Measurements from ENCODE around the gene PDXK. TPM values are rescaled to one million over a fixed set of nuclear protein-coding genes. Genes with fewer than 3 reads are reported as not detected.

The PDXK gene
- total RNA-seq, 1 experiment from 2014 or later, result 210 TPM

GRCh38 chr21:43779660-43780059, 60.7 kb downstream of the PDXK start:
- Mint-ChIP-seq H3K27me3 (ENCODE audit: insufficient read depth, unreplicated experiment) (no peaks in the 10 kb centered on the region), H3K27ac (ENCODE audit: low read depth, unreplicated experiment) (no peak overlapping the region), H3K4me1 (ENCODE audit: insufficient read depth, unreplicated experiment) (peaks cover 20% of the 10 kb centered on the region), H3K4me3 (ENCODE audit: unreplicated experiment) (no peak overlapping the region), H3K9me3 (ENCODE audit: unreplicated experiment) (no peaks in the 10 kb centered on the region), H3K36me3 (ENCODE audit: insufficient read depth, unreplicated experiment) (peaks cover 10% of the 10 kb centered on the region)
- CTCF ChIA-PET, result no interaction called here
- no peak for DNase-seq (ENCODE audit: unreplicated experiment)
- POLR2A ChIA-PET, result interaction anchor here (0.7 to 1.2 kb wide), 7 partner anchors 8 to 518 kb away, joined by 3 to 7 read pairs (median 5); no protein-coding TSS in a partner anchor
- TF ChIP-seq, protein P1, sequence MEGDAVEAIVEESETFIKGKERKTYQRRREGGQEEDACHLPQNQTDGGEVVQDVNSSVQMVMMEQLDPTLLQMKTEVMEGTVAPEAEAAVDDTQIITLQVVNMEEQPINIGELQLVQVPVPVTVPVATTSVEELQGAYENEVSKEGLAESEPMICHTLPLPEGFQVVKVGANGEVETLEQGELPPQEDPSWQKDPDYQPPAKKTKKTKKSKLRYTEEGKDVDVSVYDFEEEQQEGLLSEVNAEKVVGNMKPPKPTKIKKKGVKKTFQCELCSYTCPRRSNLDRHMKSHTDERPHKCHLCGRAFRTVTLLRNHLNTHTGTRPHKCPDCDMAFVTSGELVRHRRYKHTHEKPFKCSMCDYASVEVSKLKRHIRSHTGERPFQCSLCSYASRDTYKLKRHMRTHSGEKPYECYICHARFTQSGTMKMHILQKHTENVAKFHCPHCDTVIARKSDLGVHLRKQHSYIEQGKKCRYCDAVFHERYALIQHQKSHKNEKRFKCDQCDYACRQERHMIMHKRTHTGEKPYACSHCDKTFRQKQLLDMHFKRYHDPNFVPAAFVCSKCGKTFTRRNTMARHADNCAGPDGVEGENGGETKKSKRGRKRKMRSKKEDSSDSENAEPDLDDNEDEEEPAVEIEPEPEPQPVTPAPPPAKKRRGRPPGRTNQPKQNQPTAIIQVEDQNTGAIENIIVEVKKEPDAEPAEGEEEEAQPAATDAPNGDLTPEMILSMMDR (IDR thresholded peaks at IDR 0.05; ENCODE audit: unreplicated experiment), result no peak
- BruUV-seq (replicated peaks), result no TSS peak
- intact Hi-C loops (cut with micrococcal nuclease), result no loop called here

DNA sequence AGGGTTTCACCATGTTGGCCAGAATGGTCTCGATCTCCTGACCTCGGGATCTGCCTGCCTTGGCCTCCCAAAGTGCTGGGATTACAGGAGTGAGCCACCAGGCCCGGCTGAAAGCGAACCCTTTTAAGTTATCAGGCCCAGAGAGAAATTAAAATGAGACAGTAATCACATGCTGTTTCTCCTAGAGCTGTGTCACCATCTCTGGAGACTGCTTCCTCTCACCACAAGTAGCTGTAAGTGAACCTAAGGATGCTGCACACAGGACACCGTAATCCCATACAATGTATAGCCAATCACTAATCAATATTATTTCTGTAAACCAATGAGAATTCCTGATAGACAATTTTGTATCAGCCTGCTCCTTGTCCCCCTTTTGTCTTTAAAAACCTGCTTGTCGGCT, 62.9 kb downstream of the PDXK start:
- H3K4me1 Mint-ChIP-seq (ENCODE audit: insufficient read depth, unreplicated experiment), result peaks cover 24% of the 10 kb centered on the region
- no peak for DNase-seq (ENCODE audit: unreplicated experiment)
- no peak overlapping the region for H3K27ac Mint-ChIP-seq (ENCODE audit: low read depth, unreplicated experiment)
- ChIA-PET POLR2A (interaction anchor here (1.0 to 1.9 kb wide), 3 partner anchors 11 to 24 kb away, joined by 3 to 5 read pairs (median 4); no protein-coding TSS in a partner anchor), CTCF (interaction anchor here (0.7 kb wide), 1 partner anchor 22 kb away, joined by 3 read pairs; no protein-coding TSS in a partner anchor)
- H3K36me3 Mint-ChIP-seq (ENCODE audit: insufficient read depth, unreplicated experiment), result no peaks in the 10 kb centered on the region
- BruUV-seq (replicated peaks), result no TSS peak
- intact Hi-C loops (cut with micrococcal nuclease), result no loop called here
- TF ChIP-seq, protein P1 (IDR thresholded peaks at IDR 0.05; ENCODE audit: unreplicated experiment), result no peak
- no peaks in the 10 kb centered on the region for H3K9me3 Mint-ChIP-seq (ENCODE audit: unreplicated experiment)
- no peaks in the 10 kb centered on the region for H3K27me3 Mint-ChIP-seq (ENCODE audit: insufficient read depth, unreplicated experiment)
- no peak overlapping the region for H3K4me3 Mint-ChIP-seq (ENCODE audit: unreplicated experiment)

DNA sequence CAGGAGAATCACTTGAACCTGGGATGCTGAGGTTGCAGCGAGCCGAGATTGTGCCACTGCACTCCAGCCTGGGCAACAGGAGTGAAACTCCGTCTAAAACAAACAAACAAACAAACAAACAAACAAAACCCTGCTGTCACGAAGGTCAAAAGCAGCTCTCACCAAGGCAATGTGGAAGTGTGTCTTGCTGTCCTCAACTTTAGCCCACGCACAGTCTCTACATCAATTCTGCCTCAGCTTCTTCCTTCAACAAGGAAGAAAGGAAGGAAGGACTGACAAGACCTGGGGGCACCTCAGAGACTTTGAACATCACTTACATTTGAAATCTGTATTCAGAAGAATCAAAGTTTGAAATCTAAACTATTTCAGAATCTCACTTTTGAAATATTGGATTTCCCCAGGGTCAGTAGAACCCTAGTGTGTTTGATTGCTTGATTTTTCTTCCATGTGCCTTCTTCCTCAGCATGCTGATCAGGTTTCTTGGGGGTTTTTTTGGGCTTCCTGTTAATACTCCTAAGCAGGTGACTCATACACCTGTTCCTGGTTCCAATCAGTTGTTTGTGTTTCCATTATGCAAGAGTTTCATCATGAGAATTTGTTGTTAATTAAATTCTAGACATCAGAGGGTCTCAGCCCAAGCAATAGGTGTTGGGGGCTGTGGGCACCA, 63.6 kb downstream of the PDXK start:
- no TSS peak for BruUV-seq (replicated peaks)
- peak; percentile 84 for DNase-seq (ENCODE audit: unreplicated experiment)
- Mint-ChIP-seq H3K9me3 (ENCODE audit: unreplicated experiment) (no peaks in the 10 kb centered on the region), H3K27ac (ENCODE audit: low read depth, unreplicated experiment) (no peak overlapping the region), H3K4me3 (ENCODE audit: unreplicated experiment) (no peak overlapping the region), H3K27me3 (ENCODE audit: insufficient read depth, unreplicated experiment) (no peaks in the 10 kb centered on the region), H3K4me1 (ENCODE audit: insufficient read depth, unreplicated experiment) (peaks cover 24% of the 10 kb centered on the region), H3K36me3 (ENCODE audit: insufficient read depth, unreplicated experiment) (no peaks in the 10 kb centered on the region)
- POLR2A ChIA-PET, result interaction anchor here (0.6 to 1.9 kb wide), 9 partner anchors 10 to 241 kb away, joined by 3 to 6 read pairs (median 4); partner anchors contain the start of gene PDXK
- intact Hi-C loops (cut with micrococcal nuclease), result no loop called here
- TF ChIP-seq, protein P1 (IDR thresholded peaks at IDR 0.05; ENCODE audit: unreplicated experiment), result no peak
- CTCF ChIA-PET, result no interaction called here

DNA sequence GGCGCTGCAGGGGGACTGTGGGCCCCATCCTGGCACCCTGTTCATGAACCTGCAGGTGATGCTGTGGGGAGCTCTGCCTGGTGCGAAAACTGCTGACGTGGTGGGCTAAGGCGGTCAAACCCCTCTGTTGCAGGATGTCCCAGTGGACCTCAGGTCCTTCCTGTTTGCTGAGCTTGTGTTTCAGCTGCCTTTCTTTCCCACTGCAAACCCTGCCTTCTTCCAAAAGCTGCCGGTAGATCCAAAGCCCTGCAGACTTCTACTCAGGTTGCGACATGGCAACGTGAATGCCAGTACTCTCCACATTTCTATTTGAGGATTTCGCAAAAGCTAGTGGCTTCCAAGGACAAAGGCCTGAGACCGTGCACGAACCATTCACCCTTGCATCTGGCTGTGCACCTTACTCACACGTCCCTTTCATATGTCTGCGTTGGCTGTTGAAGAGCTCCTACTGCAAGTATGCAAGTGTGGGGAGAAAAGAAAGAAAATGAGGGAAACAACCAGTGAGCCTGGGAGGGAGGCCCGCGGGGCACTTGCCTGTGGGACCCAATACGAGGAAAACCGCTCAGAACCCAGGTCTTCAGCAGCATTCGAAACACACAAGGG, 64.3 kb downstream of the PDXK start:
- intact Hi-C loops (cut with micrococcal nuclease), result no loop called here
- no TSS peak for BruUV-seq (replicated peaks)
- peak; percentile 86 for DNase-seq (ENCODE audit: unreplicated experiment)
- no peak overlapping the region for H3K4me3 Mint-ChIP-seq (ENCODE audit: unreplicated experiment)
- ChIA-PET POLR2A (interaction anchor here (0.7 to 1.9 kb wide), 8 partner anchors 8 to 240 kb away, joined by 3 to 6 read pairs (median 4); partner anchors contain the start of gene PDXK), CTCF (no interaction called here)
- H3K36me3 Mint-ChIP-seq (ENCODE audit: insufficient read depth, unreplicated experiment), result no peaks in the 10 kb centered on the region
- TF ChIP-seq, protein P1 (IDR thresholded peaks at IDR 0.05; ENCODE audit: unreplicated experiment), result no peak
- H3K9me3 Mint-ChIP-seq (ENCODE audit: unreplicated experiment), result no peaks in the 10 kb centered on the region
- H3K27ac Mint-ChIP-seq (ENCODE audit: low read depth, unreplicated experiment), result no peak overlapping the region
- peaks cover 24% of the 10 kb centered on the region for H3K4me1 Mint-ChIP-seq (ENCODE audit: insufficient read depth, unreplicated experiment)
- H3K27me3 Mint-ChIP-seq (ENCODE audit: insufficient read depth, unreplicated experiment), result no peaks in the 10 kb centered on the region
